COR-L47 (cell line): ENCODE results near the gene PHF20.
"Not testable (repeated sequence)": the region's sequence is repeated elsewhere in the genome, so short reads cannot be mapped to it uniquely, and the experiment has no call there.

Source experiments
- DNase-seq: peaks from one replicate; lab custom pipeline; 2025; lab: John Stamatoyannopoulos, UW

Gene PHF20

DNA sequence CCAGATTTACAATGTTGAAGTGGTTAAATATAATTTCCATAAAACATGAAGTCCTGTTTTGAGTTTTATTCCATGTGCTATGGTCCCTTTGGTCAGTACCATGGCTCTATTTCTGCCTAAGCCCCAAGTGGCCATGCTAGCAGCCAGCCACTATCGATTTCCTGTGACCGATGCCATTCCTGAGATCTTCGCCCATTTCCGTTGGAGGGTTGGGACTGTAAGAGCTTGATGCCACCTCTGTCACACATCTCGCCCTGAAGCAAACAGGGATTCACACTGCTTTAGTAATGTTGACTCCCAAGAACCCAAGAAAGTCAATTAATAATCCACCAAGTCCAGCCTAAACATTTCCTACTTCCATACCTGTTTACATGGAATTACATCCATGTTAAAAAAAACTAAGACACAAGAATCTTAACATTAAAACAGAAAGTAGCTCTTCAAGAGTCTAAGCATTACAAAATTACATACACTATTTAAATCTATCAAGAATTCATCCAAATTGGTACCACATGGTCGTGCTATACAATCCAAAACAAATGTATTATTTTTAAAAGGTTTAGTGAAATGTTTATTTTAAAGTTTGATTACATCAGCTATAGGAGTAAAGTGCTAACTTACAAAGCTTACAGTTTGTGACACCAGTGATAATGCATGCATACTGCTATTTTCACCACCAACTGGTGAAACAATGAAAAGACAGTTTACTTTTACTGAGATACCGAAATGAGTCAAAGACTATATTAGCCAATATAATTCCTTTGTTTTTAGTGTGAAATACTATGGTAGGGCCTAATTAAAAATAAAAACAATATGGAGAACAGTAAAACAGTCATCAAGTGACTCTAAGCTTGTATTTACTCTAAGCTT is 32.3 kb upstream of the PHF20 start:
- DNase-seq = peak; percentile 8

DNA sequence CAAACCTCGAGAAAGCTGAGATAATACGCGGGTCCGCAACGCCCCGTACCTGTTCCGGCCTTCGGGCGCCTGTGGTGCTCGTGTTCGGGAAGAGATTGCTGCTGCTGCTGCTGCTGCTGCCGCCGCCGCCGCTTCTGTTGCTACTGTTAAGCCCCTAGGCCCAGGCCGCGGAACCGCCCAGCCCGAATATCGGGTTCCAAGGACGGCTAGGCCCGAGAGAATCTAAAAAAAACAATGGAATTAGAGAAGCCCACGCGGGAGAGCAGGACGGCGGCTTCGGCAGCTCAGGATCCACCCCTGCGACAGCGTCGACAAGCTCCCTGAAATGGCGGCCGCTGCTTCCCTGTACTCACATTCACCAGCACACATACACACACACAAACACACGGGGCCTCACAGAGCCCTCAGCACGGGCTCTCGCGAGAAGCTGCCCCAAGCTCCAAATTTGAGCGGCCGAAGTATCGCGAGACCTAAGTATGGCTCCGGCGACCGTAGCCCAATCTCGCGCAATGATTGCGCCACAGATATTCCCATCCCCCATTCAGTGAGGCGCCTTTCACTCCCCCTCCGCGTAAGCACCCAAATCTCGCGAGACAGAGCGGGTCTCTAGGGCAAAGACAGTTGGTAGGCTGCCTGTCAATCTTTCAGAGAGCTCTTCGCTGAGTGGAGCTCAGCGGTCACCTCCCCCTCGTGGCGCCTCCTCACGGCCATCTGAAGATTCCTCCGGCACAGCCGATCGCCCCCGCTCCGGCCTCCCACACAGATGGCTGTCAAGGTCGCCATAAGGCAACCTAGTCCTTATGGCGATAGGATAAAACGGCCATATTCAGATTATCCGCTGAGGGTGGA is 29.7 kb upstream of the PHF20 start, which contains the start of gene RBM39:
RBM39 (minus strand) TSS at position 369 of the 849 bp plus-strand sequence. CDS start 1,386 bp downstream, outside the sequence.
- DNase-seq = peak; percentile 100

DNA sequence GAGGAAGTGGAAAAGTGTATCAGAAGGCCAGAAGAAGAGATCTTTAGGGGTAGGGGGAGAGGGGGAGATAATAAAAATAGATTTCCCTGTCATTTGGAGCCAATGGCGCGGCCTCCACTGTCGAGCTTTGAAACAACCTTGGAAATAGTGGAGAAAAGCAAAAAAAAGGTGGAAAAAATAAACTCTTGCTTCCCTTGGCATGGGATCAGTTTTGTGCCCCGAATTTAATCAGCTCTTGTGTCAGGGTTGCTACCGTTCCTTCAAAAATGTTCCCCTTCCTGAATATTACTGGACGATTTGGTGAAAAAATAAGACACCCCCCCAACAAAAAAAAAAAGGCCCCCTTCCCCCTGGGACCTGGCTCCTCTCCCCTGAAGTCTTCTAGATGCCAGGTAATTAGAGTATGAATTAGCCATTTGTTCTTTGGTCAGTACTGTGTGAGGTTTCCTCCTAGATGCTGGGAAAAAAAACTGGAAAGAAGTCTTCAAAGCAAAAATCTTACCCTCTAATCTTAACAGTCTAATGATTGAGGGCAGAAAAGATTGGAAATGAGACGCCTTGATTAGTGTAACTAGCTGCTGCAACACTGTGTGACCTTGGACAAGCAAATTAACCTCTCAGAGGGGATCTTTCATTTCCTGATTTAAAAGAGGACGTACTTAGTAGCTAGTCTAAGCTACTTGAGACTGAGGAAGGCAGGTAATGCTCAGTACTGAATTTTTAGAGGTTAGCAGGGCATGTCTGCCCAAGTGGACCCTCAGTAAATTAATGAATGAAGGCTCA is 28.9 kb upstream of the PHF20 start:
- peak; percentile 14 for DNase-seq

DNA sequence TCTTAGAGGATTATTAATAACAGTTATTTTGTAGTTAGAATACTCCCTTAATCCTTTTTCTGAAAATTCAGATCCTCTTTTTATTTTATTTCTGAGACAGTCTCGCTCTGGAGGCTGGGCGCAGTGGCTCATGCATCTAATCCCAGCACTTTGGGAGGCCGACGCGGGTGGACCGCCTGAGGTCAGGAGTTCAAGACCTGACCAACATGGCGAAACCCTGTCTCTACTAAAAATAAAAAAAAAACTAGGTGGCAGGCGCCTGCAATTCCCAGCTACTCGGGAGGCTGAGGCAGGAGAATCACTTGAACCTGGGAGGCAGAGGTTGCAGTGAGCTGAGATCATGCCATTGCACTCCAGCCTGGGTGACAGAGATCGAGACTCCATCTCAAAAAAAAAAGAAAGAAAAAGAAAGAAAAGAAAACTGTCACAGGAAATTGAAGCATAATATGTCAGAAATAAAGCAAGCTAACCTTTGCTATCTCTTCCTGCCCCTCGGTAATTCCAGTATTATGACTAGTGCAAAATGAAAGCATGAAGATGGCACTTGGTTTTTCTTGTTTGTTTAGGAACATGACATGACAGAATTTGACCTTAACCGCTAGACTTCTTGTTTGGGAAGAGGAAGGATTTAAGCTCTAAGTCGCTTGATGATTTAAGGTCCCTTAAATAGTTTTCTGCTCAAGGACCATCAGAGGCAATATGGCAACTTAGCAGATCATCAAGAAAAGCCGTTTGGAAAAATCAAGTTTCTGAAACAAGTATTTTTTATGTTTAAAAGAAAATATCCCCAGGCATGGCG is 27.9 kb upstream of the PHF20 start:
- DNase-seq = no peak

DNA sequence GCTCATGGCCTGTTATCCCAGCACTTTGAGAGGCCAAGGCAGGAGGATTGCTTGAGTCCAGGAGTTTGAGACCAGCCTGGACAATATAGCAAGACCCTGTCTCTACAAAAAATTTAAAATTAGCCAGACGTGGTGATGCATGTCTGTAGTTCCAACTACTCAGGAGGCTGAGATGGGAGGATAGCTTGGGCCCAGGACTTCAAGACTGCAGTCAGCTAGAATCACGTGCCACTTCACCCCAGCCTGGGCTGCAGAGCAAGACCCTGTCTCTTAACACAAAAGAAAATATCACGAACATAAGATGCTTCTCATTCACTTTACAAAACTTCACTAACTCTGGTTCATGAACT is 27.3 kb upstream of the PHF20 start:
- DNase-seq = not testable (repeated sequence)

DNA sequence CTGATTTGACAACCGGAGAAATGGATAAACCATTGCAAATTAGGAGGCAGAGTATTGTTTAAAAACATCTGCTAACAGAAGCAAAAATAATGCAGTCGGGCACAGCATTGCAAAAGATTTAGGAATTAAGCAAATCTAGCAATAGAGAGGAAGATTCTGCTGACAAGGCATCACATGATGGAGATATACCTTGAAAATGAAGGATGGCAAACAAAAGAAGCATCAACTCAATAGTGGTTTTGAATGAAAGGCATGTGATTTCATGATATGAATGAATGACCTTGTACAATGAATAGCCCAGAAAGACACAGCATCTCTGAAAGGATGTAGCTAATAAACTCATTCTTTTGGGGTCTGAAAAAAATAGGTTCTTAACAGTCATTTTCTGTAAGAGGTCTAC is 21.2 kb upstream of the PHF20 start:
- no peak for DNase-seq

DNA sequence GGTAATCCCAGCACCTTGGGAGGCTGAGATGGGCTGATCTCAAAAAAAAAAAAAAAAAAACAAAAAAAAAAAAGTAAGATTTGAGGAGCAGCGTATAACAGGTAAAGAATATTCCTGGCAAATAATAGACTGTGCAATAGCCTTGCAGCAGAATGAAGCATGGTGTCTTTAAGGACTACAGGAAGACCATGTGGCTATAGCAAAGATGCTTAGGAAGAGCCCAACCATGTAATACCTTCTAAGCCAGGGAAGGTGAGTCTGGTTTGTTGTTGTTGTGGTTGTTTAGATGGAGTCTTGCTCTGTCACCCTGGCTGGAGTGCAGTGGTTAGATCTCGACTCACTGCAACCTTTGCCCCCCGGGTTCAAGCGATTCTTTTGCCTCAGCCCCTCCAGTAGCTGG is 15.4 kb upstream of the PHF20 start:
- DNase-seq = no peak

DNA sequence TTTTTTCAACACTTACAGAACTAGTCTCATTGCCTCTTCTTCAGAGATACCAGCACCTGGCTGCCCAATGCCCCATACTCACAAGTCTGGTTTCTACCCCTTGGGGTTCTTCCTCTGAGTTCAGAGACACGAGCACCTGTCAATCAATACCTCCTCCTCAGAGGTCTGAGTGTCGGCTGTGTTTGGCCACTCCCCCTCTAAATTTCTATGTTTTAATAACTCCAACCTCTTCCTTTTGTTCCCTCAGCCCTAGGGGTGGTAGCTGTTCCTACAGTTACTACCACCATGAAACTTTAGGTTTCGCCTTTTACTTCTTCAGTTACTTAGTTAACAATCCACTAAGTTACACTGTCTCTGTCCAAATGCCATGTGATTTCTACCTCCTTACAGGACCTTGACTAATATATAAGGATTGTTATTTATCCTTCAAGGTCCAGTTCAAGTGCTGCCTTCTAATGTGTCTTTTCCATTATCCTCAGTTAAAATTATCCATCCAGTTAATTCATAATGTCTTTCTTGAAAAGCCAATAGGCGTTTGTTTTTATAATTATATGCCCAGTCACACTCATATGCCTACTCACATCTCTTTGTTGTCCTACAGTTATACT is 14.6 kb upstream of the PHF20 start:
- DNase-seq = no peak

DNA sequence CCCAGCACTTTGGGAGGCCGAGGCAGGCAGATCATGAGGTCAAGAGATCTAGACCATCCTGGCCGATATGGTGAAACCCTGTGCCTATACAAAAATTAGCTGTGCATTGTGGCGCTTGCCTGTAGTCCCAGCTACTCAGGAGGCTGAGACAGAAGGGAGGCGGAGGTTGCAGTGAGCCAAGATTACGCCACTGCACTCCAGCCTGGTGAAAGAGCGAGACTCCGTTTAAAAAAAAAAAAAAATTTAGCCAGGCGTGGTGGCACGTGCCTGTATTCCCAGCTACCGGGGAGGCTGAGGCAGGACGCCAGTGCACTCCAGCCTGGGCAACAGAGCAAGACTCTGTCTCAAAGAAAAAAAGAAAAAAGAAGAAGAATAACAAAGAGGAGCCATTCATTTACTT is 10.3 kb upstream of the PHF20 start:
- not testable (repeated sequence) for DNase-seq

DNA sequence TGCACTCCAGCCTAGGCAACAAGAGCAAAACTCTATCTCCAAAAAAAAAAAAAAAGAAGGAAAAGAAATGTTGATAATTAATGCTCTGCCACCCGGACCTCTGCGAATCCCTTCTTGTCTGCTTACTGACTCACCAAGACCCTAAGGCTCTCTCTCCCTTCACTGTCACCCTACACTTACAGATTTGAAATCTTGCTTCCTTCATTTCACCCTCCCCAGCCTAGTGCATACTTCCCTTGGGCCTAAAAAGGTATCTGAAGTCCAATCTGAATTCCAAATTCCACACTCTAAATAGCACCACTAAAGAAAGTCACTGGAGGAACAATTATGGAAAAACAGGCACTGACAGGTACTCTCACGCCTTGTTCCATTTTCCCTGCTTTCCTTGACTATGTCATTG is 9.4 kb upstream of the PHF20 start:
- no peak for DNase-seq

DNA sequence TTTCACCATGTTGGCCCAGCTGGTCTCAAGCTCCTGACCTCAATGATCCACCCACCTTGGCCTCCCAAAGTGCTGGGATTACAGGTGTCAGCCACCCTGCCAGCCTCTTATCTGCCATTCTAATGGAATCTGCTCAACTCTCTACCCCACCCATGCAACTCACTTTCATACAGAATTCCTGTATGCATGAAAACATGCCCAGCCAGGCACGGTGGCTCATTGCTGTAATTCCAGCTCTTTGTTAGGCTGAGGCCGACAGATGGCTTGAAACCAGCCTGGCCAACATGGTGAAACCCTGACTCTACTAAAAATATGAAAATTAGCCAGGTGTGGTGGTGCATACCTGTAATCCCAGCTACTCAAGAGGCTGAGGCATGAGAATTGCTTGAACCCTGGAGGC is 6.9 kb upstream of the PHF20 start:
- not testable (repeated sequence) for DNase-seq

DNA sequence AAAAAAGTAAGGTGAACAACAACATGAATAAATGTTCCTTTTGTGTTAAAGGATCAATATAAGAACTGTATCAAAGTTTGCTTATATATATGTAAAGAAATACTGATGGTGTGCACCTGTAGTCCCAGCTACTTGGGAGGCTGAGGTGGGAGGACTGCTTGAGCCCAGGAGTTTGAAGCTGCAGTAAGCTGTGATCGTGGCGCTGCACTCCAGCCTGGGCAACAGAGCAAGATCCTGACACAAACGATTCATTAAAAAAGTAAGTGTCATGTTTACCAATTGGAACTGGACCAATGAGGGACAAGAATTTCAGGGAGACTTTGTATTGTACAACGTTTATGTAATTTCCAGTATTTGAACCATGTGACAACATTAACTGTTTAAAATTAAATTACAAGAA is 5.0 kb upstream of the PHF20 start:
- DNase-seq = no peak

DNA sequence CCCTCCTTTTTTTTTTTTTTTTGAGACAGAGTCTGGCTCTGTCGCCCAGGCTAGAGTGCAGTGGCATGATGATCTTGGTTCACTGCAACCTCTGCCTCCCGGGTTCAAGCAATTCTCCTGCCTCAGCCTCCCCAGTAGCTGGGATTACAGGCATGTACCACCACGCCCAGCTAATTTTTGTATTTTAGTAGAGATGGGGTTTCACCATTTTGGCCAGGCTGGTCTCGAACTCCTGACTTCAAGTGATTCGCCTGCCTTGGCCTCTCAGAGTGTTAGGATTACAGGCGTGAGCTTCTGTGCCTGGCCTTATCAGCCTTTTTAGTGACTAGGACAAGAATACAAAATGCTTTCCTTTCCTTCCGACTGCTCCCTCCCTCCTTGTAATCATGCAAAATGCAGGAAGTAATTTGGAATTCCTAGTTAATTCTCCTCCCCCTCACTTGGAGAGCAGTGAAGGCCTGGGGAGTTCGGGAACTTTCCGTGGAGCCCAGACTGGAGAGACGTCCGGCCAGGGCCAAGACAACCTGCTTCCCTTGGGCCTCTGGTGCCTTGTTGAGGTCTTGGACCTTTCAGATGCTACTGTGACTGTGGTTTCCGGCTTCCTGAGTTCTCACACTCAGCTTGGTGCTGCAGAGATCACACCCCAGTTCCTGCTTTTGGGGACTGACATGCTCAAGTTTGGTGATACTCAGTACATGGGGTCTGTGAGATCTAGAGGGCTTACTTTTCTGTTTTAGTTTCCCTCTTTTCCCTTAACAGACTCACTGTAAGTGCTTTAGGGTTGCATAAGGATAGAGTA is 3.9 kb upstream of the PHF20 start:
- no peak for DNase-seq

DNA sequence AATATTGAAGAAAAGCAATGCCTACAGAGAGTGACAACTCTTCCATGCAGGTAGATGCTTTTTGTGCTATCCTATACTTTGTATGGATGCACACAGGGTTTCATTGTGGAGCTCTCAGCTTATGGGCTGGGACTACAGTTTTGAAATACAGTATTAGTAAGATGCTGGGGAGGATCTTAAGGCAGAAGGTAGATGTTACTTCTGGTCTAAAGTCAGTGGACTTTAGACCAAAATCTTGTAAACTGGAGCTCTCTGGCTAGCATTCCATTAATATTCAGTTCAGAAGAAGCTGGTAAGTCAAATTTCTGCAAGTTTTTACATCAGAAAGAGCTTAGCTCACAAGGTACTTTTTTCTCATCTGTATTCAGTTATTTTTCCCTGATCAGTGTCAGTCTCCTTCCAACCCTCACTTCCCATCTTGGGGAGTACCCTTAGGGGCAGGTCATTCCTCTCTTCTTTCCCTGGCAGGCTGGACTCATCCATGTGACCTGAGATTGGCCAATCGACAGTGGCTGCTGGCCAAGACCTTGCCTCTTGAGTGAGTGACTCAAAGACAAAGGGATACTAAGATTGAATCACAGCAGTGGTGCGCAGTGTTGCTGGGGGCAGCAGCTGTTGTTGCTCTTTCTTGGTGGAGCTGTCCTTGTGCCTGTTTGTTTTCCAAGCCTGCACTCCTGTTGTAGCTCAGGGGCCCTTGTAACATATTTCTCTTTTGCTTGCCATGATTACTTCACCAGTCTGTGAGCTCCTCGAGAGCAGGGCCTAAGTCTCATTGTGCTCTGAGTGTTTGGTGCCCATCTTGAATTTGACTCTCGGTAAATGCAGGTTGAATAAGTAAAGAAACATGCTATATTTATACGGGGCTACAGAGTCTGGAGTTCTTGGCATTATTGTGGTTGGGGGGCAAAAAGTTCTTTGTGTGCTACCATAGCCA is 2.8 kb upstream of the PHF20 start:
- peak; percentile 33 for DNase-seq

DNA sequence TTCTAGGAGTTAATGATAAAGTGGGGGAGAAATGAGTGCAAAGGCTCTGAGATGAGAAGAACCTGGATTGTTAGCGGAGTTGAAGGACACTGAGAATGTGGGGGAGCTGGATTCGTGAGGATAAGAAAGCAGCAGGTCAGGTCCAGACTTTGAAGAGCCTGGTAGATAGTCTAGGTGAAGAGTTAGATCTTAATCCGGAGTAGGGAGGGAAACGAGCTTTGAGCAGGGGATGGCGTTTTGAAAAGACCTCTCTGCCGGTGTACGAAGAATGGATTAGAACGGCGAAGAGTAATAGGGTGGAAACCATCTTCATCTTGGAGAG is 487 bp upstream of the PHF20 start:
- no peak for DNase-seq

DNA sequence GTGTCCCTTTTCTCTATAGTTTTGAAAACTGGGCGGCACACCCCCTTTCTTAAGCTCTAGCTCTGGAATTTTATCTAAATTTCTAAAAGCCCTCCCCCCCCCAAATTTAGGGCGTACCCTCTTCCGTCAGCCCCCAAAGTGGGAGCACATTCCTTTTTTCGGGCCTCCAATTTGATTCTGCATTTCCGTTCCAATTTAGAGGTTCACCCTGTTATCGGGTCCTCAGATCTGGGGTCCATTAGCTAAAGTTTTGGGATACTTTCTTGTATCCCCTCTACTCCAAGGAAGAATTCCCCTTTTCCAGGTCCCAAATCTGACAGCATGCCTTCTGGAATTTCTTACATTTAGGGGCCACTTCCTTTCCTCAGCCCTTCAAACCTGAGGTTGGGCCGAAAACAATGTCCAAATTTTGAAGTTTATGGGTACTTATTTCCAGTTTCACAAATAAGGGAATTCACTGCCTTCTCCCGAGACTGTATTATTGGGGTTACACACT is 796 bp downstream of the PHF20 start:
- no peak for DNase-seq

DNA sequence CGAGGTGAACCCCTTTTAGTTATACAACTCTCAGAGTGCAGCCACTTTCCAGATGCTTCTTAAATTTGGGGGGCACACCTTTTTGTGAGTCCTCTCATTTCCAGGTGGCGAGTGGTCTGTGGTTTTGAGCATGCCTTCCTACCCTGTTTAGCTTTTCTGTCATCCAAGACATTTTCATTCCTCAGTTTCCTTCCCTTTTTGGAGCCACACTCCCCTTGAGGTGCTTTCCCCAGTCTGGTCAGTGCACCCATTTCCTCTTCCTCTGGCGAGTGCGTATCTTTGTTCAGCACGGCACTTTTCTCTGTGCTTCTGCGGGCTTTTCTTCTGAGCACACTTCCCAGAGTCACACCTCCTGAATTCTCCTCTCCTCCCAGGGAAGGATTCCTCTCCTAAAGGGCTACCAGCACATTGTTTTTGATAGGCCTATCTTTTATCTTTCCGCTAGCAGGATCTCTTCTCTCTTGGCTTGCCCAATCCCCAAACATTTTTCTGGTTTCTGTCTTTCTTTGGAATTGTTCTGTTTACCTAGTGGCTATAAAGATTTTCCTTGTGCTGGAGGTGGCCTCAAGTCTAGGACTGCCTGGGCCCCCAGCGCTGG is 1.4 kb downstream of the PHF20 start:
- no peak for DNase-seq

DNA sequence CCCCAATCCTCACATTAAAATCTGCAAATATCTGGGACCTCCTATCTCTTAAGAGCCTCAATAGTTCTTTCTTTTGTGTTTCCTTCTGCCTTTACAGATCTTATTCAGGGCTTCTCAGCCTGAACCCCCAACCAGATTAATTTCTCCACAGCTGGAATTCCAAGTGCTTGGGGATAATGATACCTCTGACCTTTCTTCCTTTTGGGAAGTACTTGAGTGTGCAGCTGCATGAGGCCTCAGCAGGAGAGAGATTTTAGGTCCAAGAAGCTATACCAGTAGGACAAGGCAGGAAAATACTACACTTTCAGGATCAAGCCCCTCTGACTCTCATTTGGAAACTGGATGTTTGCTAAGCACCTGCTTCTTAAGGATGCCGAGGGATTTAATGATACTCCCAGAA is 2.6 kb downstream of the PHF20 start:
- no peak for DNase-seq
